HG03342 (cell line): ENCODE data around the gene SERINC3.

Experiments used
- ATAC-seq: cut with Tn5 transposase; IDR thresholded peaks from one replicate; pipeline ENCODE4 v1.9.1; 2021; ENCODE audit warnings: mild to moderate bottlenecking, moderate library complexity; ENCODE audit not compliant: unreplicated experiment

SERINC3 gene

GRCh38 chr20:44468044-44468782 lies 53.7 kb downstream of the SERINC3 start:
- no peak for ATAC-seq

GRCh38 chr20:44467289-44467883 lies 54.5 kb downstream of the SERINC3 start:
- no peak for ATAC-seq

GRCh38 chr20:44465001-44465560 lies 56.8 kb downstream of the SERINC3 start:
- ATAC-seq, result no peak

GRCh38 chr20:44464514-44464913 lies 57.4 kb downstream of the SERINC3 start:
- no peak for ATAC-seq

GRCh38 chr20:44463466-44463865 lies 58.4 kb downstream of the SERINC3 start:
- ATAC-seq, result no peak

- ATAC-seq, result no peak
Measured at GRCh38 chr20:44461803-44462174, 60.1 kb downstream of the SERINC3 start.

- ATAC-seq, result no peak
Measured at GRCh38 chr20:44461142-44461802, 60.6 kb downstream of the SERINC3 start.

GRCh38 chr20:44460795-44461141 lies 61.1 kb downstream of the SERINC3 start:
- no peak for ATAC-seq

GRCh38 chr20:44459271-44459670 lies 62.6 kb downstream of the SERINC3 start:
- ATAC-seq, result no peak

- no peak for ATAC-seq
Measured at GRCh38 chr20:44457016-44457415, 64.9 kb downstream of the SERINC3 start.

- no peak for ATAC-seq
Measured at GRCh38 chr20:44456611-44457010, 65.3 kb downstream of the SERINC3 start.

GRCh38 chr20:44455126-44455525 lies 66.7 kb downstream of the SERINC3 start:
- ATAC-seq, result no peak

- no peak for ATAC-seq
Measured at GRCh38 chr20:44454306-44454963, 67.4 kb downstream of the SERINC3 start.

GRCh38 chr20:44450903-44451450 lies 70.9 kb downstream of the SERINC3 start:
- no peak for ATAC-seq

GRCh38 chr20:44450281-44450889 lies 71.5 kb downstream of the SERINC3 start:
- ATAC-seq, result no peak

- no peak for ATAC-seq
Measured at GRCh38 chr20:44449864-44450263, 72.0 kb downstream of the SERINC3 start.

- no peak for ATAC-seq
Measured at GRCh38 chr20:44448753-44449546, 72.9 kb downstream of the SERINC3 start.

- no peak for ATAC-seq
Measured at GRCh38 chr20:44447827-44448419, 73.9 kb downstream of the SERINC3 start.
